HepG2 (cell line): ENCODE measurements around the gene WTAP. TPM values are rescaled to one million over a fixed set of nuclear protein-coding genes. Genes with fewer than 3 reads are reported as not detected.
A peak's percentile ranks its signal among the peaks of the same experiment; 100 is the strongest.

ENCODE experiments used
- DNMT1 ChIP-seq: sonication (generic); formaldehyde crosslinking; IDR thresholded peaks from 2 replicates; pipeline ENCODE4 v1.5.1; 2020; ENCODE audit warnings: mild to moderate bottlenecking, missing genetic modification reagents
- HNRNPL ChIP-seq: fragments of 200-400 bp; formaldehyde crosslinking; IDR thresholded peaks from 2 replicates; pipeline ENCODE4 v1.6.1; 2017; ENCODE audit warnings: mild to moderate bottlenecking, low read depth, low read length
- KAT8 ChIP-seq: IDR thresholded peaks from 2 replicates; pipeline ENCODE4 v1.6.1; 2016; ENCODE audit warnings: missing genetic modification reagents, missing compliant biosample characterization
- NONO ChIP-seq, 2 experiments: fragments of 450-650 bp in 1 of 2; sonication (generic) in 1 of 2; formaldehyde crosslinking in 1 of 2; IDR thresholded peaks in 1 of 2; conservative IDR thresholded peaks in 1 of 2; 2 replicates each; pipeline versions ENCODE4 v1.6.1 to v1.8.0; 2017 to 2022; ENCODE audit warnings: mild to moderate bottlenecking in 1 of 2, missing genetic modification reagents in 1 of 2, moderate library complexity in 1 of 2
- POLR2AphosphoS5 ChIP-seq: IDR thresholded peaks from 2 replicates; pipeline ENCODE4 v1.6.1; 2012; ENCODE audit warnings: low read depth, low read length
- POLR2G ChIP-seq: fragments of 200-400 bp; formaldehyde crosslinking; IDR thresholded peaks from 2 replicates; pipeline ENCODE4 v1.6.1; 2018; ENCODE audit warnings: mild to moderate bottlenecking, low read depth, low read length, moderate library complexity
- REPIN1 ChIP-seq: sonication (generic); formaldehyde crosslinking; IDR thresholded peaks from 2 replicates; pipeline ENCODE4 v1.8.0; 2022; ENCODE audit warnings: missing genetic modification reagents, low read depth, mild to moderate bottlenecking, borderline replicate concordance
- RFXAP ChIP-seq: sonication (generic); formaldehyde crosslinking; IDR thresholded peaks from 2 replicates; pipeline ENCODE4 v1.4.0; 2020; ENCODE audit warnings: missing genetic modification reagents, borderline replicate concordance
- TBL1XR1 ChIP-seq: fragments of 150-350 bp; IDR thresholded peaks from 2 replicates; pipeline ENCODE4 v1.6.1; 2014; ENCODE audit warnings: borderline replicate concordance, low read length; ENCODE audit not compliant: partially characterized antibody
- ZBTB21 ChIP-seq: sonication (generic); formaldehyde crosslinking; IDR thresholded peaks from 2 replicates; pipeline ENCODE4 v1.4.0; 2020; ENCODE audit warnings: missing genetic modification reagents
- ZBTB34 ChIP-seq: sonication (generic); formaldehyde crosslinking; IDR thresholded peaks from 2 replicates; pipeline ENCODE4 v1.8.0; 2022; ENCODE audit warnings: mild to moderate bottlenecking, missing genetic modification reagents
- ZBTB38 ChIP-seq: sonication (generic); formaldehyde crosslinking; IDR thresholded peaks from 2 replicates; pipeline ENCODE4 v1.5.1; 2020; ENCODE audit warnings: mild to moderate bottlenecking, missing genetic modification reagents
- ZFY ChIP-seq: sonication (generic); formaldehyde crosslinking; IDR thresholded peaks from 2 replicates; pipeline ENCODE4 v1.4.0; 2020; ENCODE audit warnings: missing genetic modification reagents
- ZNF205 ChIP-seq: IDR thresholded peaks from 2 replicates; pipeline ENCODE4 v1.6.1; 2018; ENCODE audit warnings: missing biosample characterization, missing genetic modification reagents
- ZNF382 ChIP-seq: sonication (generic); formaldehyde crosslinking; IDR thresholded peaks from 2 replicates; pipeline ENCODE4 v1.5.0; 2020; ENCODE audit warnings: missing genetic modification reagents, mild to moderate bottlenecking, borderline replicate concordance
- ZNF546 ChIP-seq: sonication (generic); formaldehyde crosslinking; conservative IDR thresholded peaks from 2 replicates; pipeline ENCODE4 v1.8.1; 2023; ENCODE audit warnings: mild to moderate bottlenecking, missing genetic modification reagents
- ZNF558 ChIP-seq: sonication (generic); formaldehyde crosslinking; IDR thresholded peaks from 2 replicates; pipeline ENCODE4 v1.9.0; 2022; ENCODE audit warnings: mild to moderate bottlenecking, missing genetic modification reagents, borderline replicate concordance
- ZNF772 ChIP-seq: sonication (generic); formaldehyde crosslinking; IDR thresholded peaks from 2 replicates; pipeline ENCODE4 v1.5.0; 2020; ENCODE audit warnings: mild to moderate bottlenecking, missing genetic modification reagents
- ZNF777 ChIP-seq: sonication (generic); formaldehyde crosslinking; IDR thresholded peaks from 2 replicates; pipeline ENCODE4 v1.4.0; 2020; ENCODE audit warnings: missing genetic modification reagents
- ZNF781 ChIP-seq: sonication (generic); formaldehyde crosslinking; IDR thresholded peaks from 2 replicates; pipeline ENCODE4 v1.5.1; 2020; ENCODE audit warnings: borderline replicate concordance, mild to moderate bottlenecking, missing genetic modification reagents; ENCODE audit errors: not compliant biosample characterization
- ZNF788 ChIP-seq: sonication (generic); formaldehyde crosslinking; IDR thresholded peaks from 2 replicates; pipeline ENCODE4 v1.5.0; 2020; ENCODE audit warnings: mild to moderate bottlenecking, missing genetic modification reagents, borderline replicate concordance
- ZNF841 ChIP-seq: sonication (generic); formaldehyde crosslinking; IDR thresholded peaks from 2 replicates; pipeline ENCODE4 v1.8.1; 2023; ENCODE audit warnings: missing genetic modification reagents, borderline replicate concordance
- ZSCAN22 ChIP-seq: sonication (generic); formaldehyde crosslinking; IDR thresholded peaks from 2 replicates; pipeline ENCODE4 v1.4.0; 2020; ENCODE audit warnings: mild to moderate bottlenecking, missing genetic modification reagents
- polyA plus RNA-seq, 8 experiments: library from polyadenylated mRNA; depleted of rRNA in 3 of 8; stranded (reverse) in 7 of 8; unstranded in 1 of 8; fragments of >200 nt; fragmentation: Illumina TruSeq in 4 of 8; extraction: Trizol in 4 of 8; gene quantifications; 2 replicates each; pipeline versions ENCODE4 v1.2.1 to v1.2.3, GENCODE V29; 2011 to 2016; ENCODE audit warnings: low read depth in 4 of 8, missing spikeins in 1 of 8, mixed read lengths in 1 of 8; ENCODE audit not compliant: insufficient read depth in 1 of 8
- total RNA-seq, 5 experiments: library from RNA; depleted of rRNA; stranded (reverse); fragments of >200 nt; fragmentation: Illumina TruSeq; extraction: Trizol; gene quantifications; 2 replicates each; pipeline ENCODE4 v1.2.3, GENCODE V29; 2016; ENCODE audit warnings: low read depth in 1 of 5
- TF ChIP-seq, protein P1 (sequence below): sonication (generic); formaldehyde crosslinking; IDR thresholded peaks from 2 replicates; pipeline ENCODE4 v1.8.0; 2022; ENCODE audit warnings: mild to moderate bottlenecking, missing genetic modification reagents, borderline replicate concordance

Gene WTAP
- total and polyA plus RNA-seq, 2 of the 13 experiments (the other 11 are each of a cell fraction or from before 2014, with no cell fraction given), result 31.6 to 167 TPM

DNA sequence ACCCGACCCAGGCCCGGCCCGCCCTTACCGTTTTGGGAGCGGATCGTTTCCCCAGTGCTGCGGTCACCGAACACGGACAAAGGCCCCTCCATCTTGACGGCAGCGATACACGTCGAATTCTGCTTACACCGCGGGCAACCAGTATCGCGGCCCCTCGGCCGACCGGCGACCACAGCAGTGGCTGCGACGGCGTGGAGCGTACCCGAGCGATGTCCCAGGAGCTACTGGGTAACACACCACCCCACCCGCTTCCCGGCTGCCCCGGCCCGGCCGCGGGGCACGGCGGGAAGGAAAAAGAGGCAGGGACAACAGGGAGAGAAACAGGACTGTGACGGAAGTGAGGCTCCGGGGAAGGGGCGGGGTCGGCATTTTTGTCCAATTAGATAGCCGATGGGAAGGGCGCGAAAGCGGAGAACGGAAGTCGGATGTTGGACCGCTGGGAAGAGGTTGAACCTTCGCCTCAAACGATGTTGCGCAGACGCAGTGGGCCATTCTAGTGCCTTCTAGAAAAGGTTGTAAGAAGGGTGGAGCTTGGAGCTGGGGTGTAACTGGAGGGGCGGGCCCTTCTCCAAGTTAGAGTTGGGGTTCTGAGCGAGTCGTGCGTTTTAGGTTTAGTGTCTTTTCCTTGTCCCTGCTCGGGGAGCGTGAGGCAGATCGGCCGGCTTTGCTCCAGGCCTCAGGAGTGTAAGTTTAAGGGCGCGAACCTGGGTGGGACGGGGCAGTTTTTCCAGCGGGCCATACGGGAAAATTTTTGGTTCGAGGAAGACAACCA is 62.3 kb downstream of the WTAP start, which contains the start of gene TCP1 (continued):
- TF ChIP-seq, protein P1, sequence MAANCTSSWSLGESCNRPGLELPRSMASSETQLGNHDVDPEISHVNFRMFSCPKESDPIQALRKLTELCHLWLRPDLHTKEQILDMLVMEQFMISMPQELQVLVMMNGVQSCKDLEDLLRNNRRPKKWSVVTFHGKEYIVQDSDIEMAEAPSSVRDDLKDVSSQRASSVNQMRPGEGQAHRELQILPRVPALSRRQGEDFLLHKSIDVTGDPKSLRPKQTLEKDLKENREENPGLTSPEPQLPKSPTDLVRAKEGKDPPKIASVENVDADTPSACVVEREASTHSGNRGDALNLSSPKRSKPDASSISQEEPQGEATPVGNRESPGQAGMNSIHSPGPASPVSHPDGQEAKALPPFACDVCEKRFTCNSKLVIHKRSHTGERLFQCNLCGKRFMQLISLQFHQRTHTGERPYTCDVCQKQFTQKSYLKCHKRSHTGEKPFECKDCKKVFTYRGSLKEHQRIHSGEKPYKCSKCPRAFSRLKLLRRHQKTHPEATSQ (CRISPR knock-in tag), result peak; percentile 99
- TF ChIP-seq DNMT1 (CRISPR knock-in tag), result no peak
- TF ChIP-seq POLR2G, result peak; percentile 90
- no peak; the same call in none of the 2 replicates for TF ChIP-seq ZBTB21 (CRISPR knock-in tag)
- peak; percentile 17; the same call in 1 of the 2 replicates for TF ChIP-seq ZNF777 (CRISPR knock-in tag)
- TF ChIP-seq ZNF772 (CRISPR knock-in tag), result no peak
- TF ChIP-seq HNRNPL, result peak; percentile 55; the same call in 1 of the 2 replicates
- TF ChIP-seq ZFY (CRISPR knock-in tag), result peak; percentile 94
- TF ChIP-seq KAT8 (CRISPR knock-in tag), result peak; percentile 91
- no peak; the same call in 1 of the 2 replicates for TF ChIP-seq REPIN1 (CRISPR knock-in tag)
- no peak for TF ChIP-seq RFXAP (CRISPR knock-in tag)
- 0 out of 2 replicates have a peak, but pooled peaks have one; percentile 45 for TF ChIP-seq ZNF205 (CRISPR knock-in tag)
- TF ChIP-seq NONO (IDR thresholded peaks at IDR 0.05), result no peak
- peak; percentile 94 for TF ChIP-seq NONO (CRISPR knock-in tag; conservative IDR thresholded peaks at IDR 0.05)
- peak; percentile 79; the same call in 1 of the 2 replicates for TF ChIP-seq ZBTB34 (CRISPR knock-in tag)
- TF ChIP-seq ZNF558 (CRISPR knock-in tag), result peak; percentile 77; the same call in 1 of the 2 replicates
- no peak for TF ChIP-seq ZSCAN22 (CRISPR knock-in tag)
- peak; percentile 94 for TF ChIP-seq POLR2AphosphoS5
- TF ChIP-seq ZNF382, result no peak
- TF ChIP-seq ZBTB38, result peak; percentile 42; the same call in 1 of the 2 replicates
- TF ChIP-seq ZNF788 (CRISPR knock-in tag), result peak; percentile 78; the same call in 1 of the 2 replicates
- no peak for TF ChIP-seq TBL1XR1
- no peak for TF ChIP-seq ZNF841
- TF ChIP-seq ZNF546 (CRISPR knock-in tag), result 0 out of 2 replicates have a peak, but pooled peaks have one; percentile 82
- TF ChIP-seq ZNF781 (CRISPR knock-in tag), result peak; percentile 94
